8988T (cell line): Measurements from ENCODE around the gene NAT14.
A peak's percentile ranks its signal among the peaks of the same experiment; 100 is the strongest.
"Not testable (repeated sequence)": the region's sequence is repeated elsewhere in the genome, so short reads cannot be mapped to it uniquely, and the experiment has no call there.

Experiments used
- DNase-seq: peaks from one replicate; pipeline ENCODE4 v3.0.0; 2011

Gene NAT14

GRCh38 chr19:55504252-55504603 is 19.2 kb downstream of the NAT14 start:
- no peak for DNase-seq

GRCh38 chr19:55504981-55505380 is 20.0 kb downstream of the NAT14 start:
- DNase-seq, result no peak

- no peak for DNase-seq
These were observed 23.1 kb downstream of the NAT14 start for GRCh38 chr19:55508120-55508519.

- peak; percentile 95 for DNase-seq
These were observed 32.1 kb downstream of the NAT14 start for GRCh38 chr19:55516878-55517620.

- DNase-seq, result no peak
These were observed 34.7 kb downstream of the NAT14 start for GRCh38 chr19:55519451-55520311.

GRCh38 chr19:55520691-55521292 is 35.8 kb downstream of the NAT14 start:
- DNase-seq, result no peak

GRCh38 chr19:55525289-55526101 is 40.5 kb downstream of the NAT14 start:
- DNase-seq, result no peak

- DNase-seq, result no peak
These were observed 41.5 kb downstream of the NAT14 start for GRCh38 chr19:55526216-55527196.

GRCh38 chr19:55527197-55528029 is 42.4 kb downstream of the NAT14 start:
- no peak for DNase-seq

- DNase-seq, result no peak
These were observed 43.2 kb downstream of the NAT14 start for GRCh38 chr19:55528030-55528803.

- no peak for DNase-seq
These were observed 44.7 kb downstream of the NAT14 start for GRCh38 chr19:55529636-55530234.

GRCh38 chr19:55530996-55531395 is 46.0 kb downstream of the NAT14 start:
- no peak for DNase-seq

GRCh38 chr19:55534280-55534679 is 49.3 kb downstream of the NAT14 start:
- DNase-seq, result not testable (repeated sequence)

- DNase-seq, result no peak
These were observed 50.4 kb downstream of the NAT14 start for GRCh38 chr19:55535173-55535964.

GRCh38 chr19:55535965-55536350 is 51.0 kb downstream of the NAT14 start:
- DNase-seq, result no peak

- DNase-seq, result no peak
These were observed 51.4 kb downstream of the NAT14 start for GRCh38 chr19:55536366-55536765.
